Measurements from ENCODE around the gene FAM131C. TPM values are rescaled to one million over a fixed set of nuclear protein-coding genes. Genes with fewer than 3 reads are reported as not detected.
"Not testable (repeated sequence)": the region's sequence is repeated elsewhere in the genome, so short reads cannot be mapped to it uniquely, and the experiment has no call there.

The FAM131C gene
- total RNA-seq, 1 donor from 2014 or later: 0.68 TPM

- Mint-ChIP-seq H3K27me3 (ENCODE audit: low read depth) (peaks cover 11% of the 10 kb centered on the region), H3K4me3 (no peak overlapping the region)
- TF ChIP-seq CTCF (conservative IDR thresholded peaks at IDR 0.05): no peak
Measured at GRCh38 chr1:16029288-16029687, 44.2 kb downstream of the FAM131C start.

GRCh38 chr1:16029003-16029268 lies 44.5 kb downstream of the FAM131C start:
- peaks cover 11% of the 10 kb centered on the region for H3K27me3 Mint-ChIP-seq (ENCODE audit: low read depth)
- DNase-seq (ENCODE audit: low read depth, low spot score); H3K9me3 Mint-ChIP-seq; H3K4me3 Mint-ChIP-seq; H3K36me3 Mint-ChIP-seq (ENCODE audit: low read depth); H3K4me1 Mint-ChIP-seq; H3K27ac Mint-ChIP-seq (ENCODE audit: unreplicated experiment): not testable (repeated sequence)

More at GRCh38 chr1:16029288-16029687, 44.2 kb downstream of the FAM131C start:
- no peak for DNase-seq (ENCODE audit: low read depth, low spot score)
- Mint-ChIP-seq H3K27ac (ENCODE audit: unreplicated experiment) (no peak overlapping the region), H3K9me3 (no peaks in the 10 kb centered on the region), H3K36me3 (ENCODE audit: low read depth) (no peaks in the 10 kb centered on the region), H3K4me1 (peaks cover 6% of the 10 kb centered on the region)

GRCh38 chr1:16028237-16029002 lies 45.0 kb downstream of the FAM131C start:
- no peak for TF ChIP-seq CTCF (conservative IDR thresholded peaks at IDR 0.05)
- H3K9me3 Mint-ChIP-seq: no peaks in the 10 kb centered on the region
- H3K27ac Mint-ChIP-seq (ENCODE audit: unreplicated experiment): no peak overlapping the region
- H3K36me3 Mint-ChIP-seq (ENCODE audit: low read depth): no peaks in the 10 kb centered on the region
- H3K4me3 Mint-ChIP-seq: no peak overlapping the region
- DNase-seq (ENCODE audit: low read depth, low spot score): no peak
- H3K27me3 Mint-ChIP-seq (ENCODE audit: low read depth): peaks cover 11% of the 10 kb centered on the region
- H3K4me1 Mint-ChIP-seq: peaks cover 6% of the 10 kb centered on the region

- Mint-ChIP-seq H3K4me1 (no peaks in the 10 kb centered on the region), H3K36me3 (ENCODE audit: low read depth) (no peaks in the 10 kb centered on the region), H3K9me3 (no peaks in the 10 kb centered on the region), H3K27me3 (ENCODE audit: low read depth) (peaks cover 8% of the 10 kb centered on the region), H3K4me3 (no peak overlapping the region), H3K27ac (ENCODE audit: unreplicated experiment) (no peak overlapping the region)
- TF ChIP-seq CTCF (conservative IDR thresholded peaks at IDR 0.05): no peak
- peak; percentile 69 for DNase-seq (ENCODE audit: low read depth, low spot score)
Measured at GRCh38 chr1:16026723-16027484, 46.5 kb downstream of the FAM131C start.

GRCh38 chr1:16026302-16026701 lies 47.1 kb downstream of the FAM131C start:
- not testable (repeated sequence) for H3K9me3 Mint-ChIP-seq; H3K36me3 Mint-ChIP-seq (ENCODE audit: low read depth); DNase-seq (ENCODE audit: low read depth, low spot score); H3K27ac Mint-ChIP-seq (ENCODE audit: unreplicated experiment); H3K4me1 Mint-ChIP-seq; H3K4me3 Mint-ChIP-seq; H3K27me3 Mint-ChIP-seq (ENCODE audit: low read depth)

- peaks cover 12% of the 10 kb centered on the region for H3K4me1 Mint-ChIP-seq
- H3K36me3 Mint-ChIP-seq (ENCODE audit: low read depth): no peaks in the 10 kb centered on the region
- H3K27me3 Mint-ChIP-seq (ENCODE audit: low read depth): peaks cover 9% of the 10 kb centered on the region
- H3K9me3 Mint-ChIP-seq: no peaks in the 10 kb centered on the region
- no peak overlapping the region for H3K4me3 Mint-ChIP-seq
- no peak for TF ChIP-seq CTCF (conservative IDR thresholded peaks at IDR 0.05)
- H3K27ac Mint-ChIP-seq (ENCODE audit: unreplicated experiment): no peak overlapping the region
- no peak for DNase-seq (ENCODE audit: low read depth, low spot score)
Measured at GRCh38 chr1:16023050-16023653, 50.3 kb downstream of the FAM131C start.
